NCI-H748 treated with DMSO at 0.1 percent for 48 hours (cell line): ENCODE measurements around the gene SSC5D.
"Not testable (repeated sequence)": the region's sequence is repeated elsewhere in the genome, so short reads cannot be mapped to it uniquely, and the experiment has no call there.

Experiments
- DNase-seq: peaks from one replicate; lab custom pipeline; 2025; lab: John Stamatoyannopoulos, UW

SSC5D gene

GRCh38 chr19:55486971-55487923 is 989 bp upstream of the SSC5D start:
- DNase-seq, result no peak

- no peak for DNase-seq
Observed at GRCh38 chr19:55488986-55489710, 912 bp downstream of the SSC5D start.

- DNase-seq, result no peak
Observed at GRCh38 chr19:55489711-55490477, 1.7 kb downstream of the SSC5D start.

- DNase-seq, result no peak
Observed at GRCh38 chr19:55490478-55491432, 2.5 kb downstream of the SSC5D start.

- DNase-seq, result no peak
Observed at GRCh38 chr19:55491546-55492360, 3.5 kb downstream of the SSC5D start.

GRCh38 chr19:55492362-55492944 is 4.2 kb downstream of the SSC5D start:
- DNase-seq, result no peak

- DNase-seq, result no peak
Observed at GRCh38 chr19:55493052-55493644, 4.9 kb downstream of the SSC5D start.

- DNase-seq, result no peak
Observed at GRCh38 chr19:55493645-55494171, 5.5 kb downstream of the SSC5D start.

- no peak for DNase-seq
Observed at GRCh38 chr19:55494172-55494761, 6.0 kb downstream of the SSC5D start.

GRCh38 chr19:55495646-55496349 is 7.6 kb downstream of the SSC5D start:
- no peak for DNase-seq

GRCh38 chr19:55496820-55497219 is 8.6 kb downstream of the SSC5D start:
- DNase-seq, result not testable (repeated sequence)

GRCh38 chr19:55497763-55498162 is 9.5 kb downstream of the SSC5D start:
- DNase-seq, result no peak

- DNase-seq, result no peak
Observed at GRCh38 chr19:55498246-55498840, 10.1 kb downstream of the SSC5D start.

- DNase-seq, result no peak
Observed at GRCh38 chr19:55500368-55500952, 12.2 kb downstream of the SSC5D start.

GRCh38 chr19:55502197-55502952 is 14.1 kb downstream of the SSC5D start:
- no peak for DNase-seq

GRCh38 chr19:55503157-55503501 is 14.9 kb downstream of the SSC5D start:
- no peak for DNase-seq
